Measurements from ENCODE around the gene TLE2.
"Not testable (repeated sequence)": the region's sequence is repeated elsewhere in the genome, so short reads cannot be mapped to it uniquely, and the experiment has no call there.

TLE2 gene

DNA sequence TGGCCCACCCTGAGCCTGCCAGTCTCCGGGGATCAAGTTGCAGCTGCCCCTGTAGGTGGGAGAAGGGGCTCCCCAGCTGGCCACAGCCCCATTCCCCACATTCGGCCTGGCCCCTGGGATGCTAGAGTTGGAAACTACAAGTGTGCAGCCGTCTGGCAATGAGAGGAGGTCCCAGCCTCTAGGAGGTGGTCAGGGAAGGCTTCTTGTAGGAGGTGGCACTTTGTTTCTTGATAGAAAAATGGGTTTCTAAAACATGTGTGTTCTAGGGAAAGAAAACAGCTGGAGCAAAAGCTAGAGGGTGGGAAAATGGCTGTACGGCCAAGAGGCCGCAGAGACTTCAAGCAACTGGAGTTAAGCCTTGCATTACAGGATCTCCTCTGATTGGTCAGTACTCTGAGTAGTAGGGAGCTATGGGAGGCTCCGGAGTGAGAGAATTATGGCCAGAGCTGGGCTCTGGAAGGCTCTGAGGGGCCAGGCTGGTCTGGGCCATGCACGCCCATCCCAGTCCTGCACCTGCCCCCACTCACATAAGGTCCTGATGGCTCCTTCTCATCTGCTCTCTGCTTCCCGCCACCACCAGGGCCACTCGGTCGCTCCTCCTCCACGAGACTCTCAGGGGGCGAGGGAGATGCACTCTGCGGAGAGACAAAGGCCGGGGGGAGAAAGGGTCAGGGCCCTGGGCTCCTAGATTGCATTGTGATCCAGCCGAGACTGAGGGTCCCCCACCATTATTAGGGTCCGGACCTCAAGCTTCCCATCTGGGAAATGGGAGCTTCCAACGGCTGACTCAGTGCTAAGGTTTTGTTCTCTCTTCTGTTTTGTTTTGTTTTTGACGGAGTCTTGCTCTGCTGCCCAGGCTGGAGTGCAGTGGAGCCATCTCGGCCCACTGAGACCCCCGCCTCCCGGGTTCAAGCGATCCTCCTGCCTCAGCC, 13.7 kb downstream of the TLE2 start:
- no peak for DNase-seq (ENCODE audit: extremely low read depth in 1 of 2, low read depth in 1 of 2)

DNA sequence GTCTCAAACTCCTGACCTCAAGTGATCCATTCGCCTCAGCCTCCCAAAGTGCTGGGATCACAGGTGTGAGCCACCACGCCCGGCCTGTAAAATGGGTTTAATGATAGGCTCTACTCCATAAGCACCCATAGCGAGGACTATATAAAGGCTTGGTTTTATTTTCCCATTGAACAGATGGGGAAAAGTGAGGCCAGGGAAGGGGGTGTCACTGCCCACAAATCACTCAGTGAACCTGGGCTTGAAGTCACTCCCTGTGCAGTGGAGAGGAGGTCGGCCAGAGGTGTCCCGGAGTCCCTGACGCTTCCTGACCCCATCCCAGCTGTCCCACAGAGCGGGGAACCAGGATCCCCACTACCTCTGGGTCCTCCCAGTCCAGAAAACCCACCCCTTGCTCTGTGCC, 14.9 kb downstream of the TLE2 start:
- DNase-seq (ENCODE audit: extremely low read depth in 1 of 2, low read depth in 1 of 2) = no peak

DNA sequence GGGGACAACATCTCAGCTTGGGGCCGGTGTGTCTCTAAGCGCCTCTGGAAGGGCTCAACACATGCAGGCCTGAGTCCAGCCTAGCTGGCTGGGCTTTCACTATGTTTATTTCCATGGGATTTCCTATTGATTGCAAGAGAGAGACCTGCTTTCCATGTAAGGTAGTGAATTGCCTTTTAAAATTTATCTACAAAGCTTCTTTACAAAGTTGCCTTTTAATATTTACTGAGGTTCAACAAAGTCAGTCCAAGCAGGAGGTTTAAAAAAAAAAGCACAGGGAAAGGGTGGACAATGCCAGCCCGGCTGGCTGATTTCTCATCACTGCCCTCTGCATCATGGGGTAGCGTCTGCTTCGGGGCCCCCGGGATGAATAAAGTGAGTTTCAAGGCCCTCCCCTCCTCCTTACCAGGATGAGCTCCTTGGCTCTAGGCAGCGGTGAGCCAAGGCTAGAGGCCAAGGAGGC, 15.8 kb downstream of the TLE2 start:
- no peak for DNase-seq (ENCODE audit: extremely low read depth in 1 of 2, low read depth in 1 of 2)

DNA sequence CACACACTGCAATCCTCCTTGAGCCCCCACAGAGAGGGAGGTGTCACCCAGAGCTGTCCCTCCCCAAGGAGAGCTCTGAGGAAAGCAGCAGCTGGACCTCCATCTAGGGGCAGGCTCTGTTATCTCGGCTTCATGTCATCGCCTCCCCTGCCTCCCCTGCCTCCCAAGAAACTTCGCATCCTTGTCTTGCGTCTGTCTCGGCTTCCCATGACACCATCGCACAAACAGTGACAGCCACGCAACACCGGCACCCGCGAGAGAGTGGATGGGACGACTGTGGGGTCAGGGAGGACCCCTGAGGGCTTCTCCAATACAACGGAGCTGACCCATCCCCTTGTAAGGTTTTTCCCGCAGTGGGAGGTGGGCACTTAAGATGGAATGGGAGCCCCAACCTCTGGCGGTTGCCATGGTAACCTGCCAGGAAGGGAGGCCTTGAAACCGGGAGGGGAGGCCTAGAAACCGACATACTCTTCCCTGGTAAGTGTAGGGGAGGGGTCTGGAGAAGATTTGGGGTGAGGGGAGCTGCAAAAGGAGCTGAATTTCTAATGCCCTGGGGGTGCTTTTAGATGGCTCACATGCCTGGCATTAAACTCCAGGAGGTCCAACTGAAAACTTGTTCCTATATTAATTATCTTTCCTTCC, 16.3 kb downstream of the TLE2 start:
- DNase-seq (ENCODE audit: extremely low read depth in 1 of 2, low read depth in 1 of 2) = no peak

DNA sequence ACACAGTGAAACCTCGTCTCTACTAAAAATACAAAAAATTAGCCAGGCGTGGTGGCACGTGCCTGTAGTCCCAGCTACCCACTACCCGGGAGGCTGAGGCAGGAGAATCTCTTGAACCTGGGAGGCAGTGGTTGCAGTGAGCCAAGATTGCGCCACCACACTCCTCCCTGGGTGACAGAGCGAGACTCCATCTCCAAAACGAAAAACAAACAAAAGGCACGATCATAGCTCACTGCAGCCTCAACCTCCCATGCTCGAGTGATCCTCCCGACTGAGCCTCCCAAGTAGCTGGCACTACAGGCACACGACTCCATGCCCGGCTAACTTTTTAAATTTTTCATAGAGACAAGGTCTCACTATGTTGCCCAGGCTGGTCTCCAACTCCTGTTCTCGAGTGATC, 17.0 kb downstream of the TLE2 start:
- not testable (repeated sequence) for DNase-seq (ENCODE audit: extremely low read depth in 1 of 2, low read depth in 1 of 2)

DNA sequence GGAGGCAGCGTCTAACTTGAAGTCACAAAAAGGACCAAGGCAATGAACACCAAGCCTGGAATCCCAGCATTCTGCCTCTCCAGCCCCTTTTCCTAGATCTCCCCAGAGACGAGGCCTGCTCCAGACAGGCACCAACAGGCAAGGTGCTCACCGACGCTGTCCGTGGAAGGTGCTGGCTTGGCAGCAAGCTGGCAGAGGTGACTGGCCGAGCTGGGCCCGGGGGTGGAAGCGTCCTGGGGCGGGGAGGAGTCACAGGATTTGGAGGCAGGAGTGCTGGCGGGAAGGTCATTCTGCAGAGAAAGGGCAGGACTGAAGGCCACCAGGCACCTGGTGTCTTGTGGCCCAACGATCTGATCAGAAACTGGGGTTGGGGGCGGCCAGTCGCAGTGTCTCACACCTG, 18.2 kb downstream of the TLE2 start:
- no peak for DNase-seq (ENCODE audit: extremely low read depth in 1 of 2, low read depth in 1 of 2)

DNA sequence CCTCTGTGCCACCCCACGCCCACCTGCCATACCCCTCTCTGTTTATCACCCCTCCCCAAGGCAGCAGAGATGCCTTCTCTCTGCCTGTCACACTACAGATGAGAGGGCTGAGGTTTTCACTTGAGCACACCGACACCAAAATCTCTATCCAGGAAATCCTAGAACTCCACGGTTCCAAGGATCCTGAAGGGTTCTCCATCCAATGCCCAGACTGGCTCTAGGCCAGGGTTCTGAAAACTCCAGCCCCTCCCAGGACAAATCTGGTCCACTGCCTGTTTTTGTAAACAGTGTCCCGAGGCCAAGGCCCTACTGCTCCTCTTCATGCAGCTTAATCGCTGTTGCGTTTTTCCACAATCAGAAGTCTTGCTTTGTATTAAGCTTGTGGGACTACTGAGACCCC, 20.1 kb downstream of the TLE2 start:
- no peak for DNase-seq (ENCODE audit: extremely low read depth in 1 of 2, low read depth in 1 of 2)

DNA sequence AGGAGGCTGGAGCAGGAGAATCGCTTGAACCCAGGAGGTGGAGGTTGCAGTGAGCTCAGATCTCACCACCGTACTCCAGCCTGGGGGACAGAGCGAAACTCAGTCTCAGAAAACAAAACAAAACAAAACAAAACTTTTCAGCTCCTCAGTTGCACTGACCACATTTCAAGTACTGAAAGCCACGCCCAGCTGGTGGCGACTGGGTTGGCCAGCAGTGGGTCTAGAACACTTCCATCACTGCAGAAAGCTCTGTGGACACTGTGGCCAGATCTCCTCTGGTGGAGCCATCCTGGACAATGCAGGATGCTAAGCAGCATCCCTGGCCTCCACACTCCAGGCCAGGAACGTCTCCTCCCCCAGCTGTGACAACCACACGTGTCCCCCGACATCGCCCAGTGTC, 21.1 kb downstream of the TLE2 start:
- DNase-seq (ENCODE audit: extremely low read depth in 1 of 2, low read depth in 1 of 2) = no peak

DNA sequence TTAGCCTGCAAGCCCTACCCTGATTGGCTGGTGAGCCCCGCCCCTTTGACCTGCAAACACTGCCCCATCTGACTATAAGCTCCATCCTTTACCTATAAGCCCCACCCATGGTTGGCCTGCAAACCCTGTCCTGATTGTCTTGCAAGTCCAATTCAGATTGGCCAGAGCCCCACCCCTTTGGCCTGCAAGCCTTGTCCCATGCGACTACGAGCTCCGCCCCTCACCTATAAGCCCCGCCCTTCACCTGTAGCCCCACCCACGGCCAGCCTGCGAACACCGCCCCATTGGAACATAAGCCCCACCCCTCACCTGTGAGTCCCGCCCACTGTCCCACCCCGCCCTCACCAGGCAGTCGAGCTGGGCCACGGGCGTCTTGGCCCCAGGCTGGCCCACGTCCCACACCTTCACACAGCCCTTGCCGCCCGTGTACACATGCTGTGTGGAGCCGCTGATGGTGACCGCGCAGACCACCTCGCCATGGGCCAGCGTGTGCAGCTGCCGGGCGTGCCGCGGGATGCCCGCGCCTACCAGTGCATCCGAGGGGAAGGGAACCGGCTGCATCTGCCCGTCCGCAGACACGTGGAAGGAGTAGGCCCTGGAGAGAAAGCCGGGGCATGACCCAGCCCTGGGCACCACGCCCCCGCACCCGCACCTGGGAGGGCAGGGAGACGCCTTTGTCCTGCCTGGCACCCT, 22.9 kb downstream of the TLE2 start:
- DNase-seq (ENCODE audit: extremely low read depth in 1 of 2, low read depth in 1 of 2) = no peak

DNA sequence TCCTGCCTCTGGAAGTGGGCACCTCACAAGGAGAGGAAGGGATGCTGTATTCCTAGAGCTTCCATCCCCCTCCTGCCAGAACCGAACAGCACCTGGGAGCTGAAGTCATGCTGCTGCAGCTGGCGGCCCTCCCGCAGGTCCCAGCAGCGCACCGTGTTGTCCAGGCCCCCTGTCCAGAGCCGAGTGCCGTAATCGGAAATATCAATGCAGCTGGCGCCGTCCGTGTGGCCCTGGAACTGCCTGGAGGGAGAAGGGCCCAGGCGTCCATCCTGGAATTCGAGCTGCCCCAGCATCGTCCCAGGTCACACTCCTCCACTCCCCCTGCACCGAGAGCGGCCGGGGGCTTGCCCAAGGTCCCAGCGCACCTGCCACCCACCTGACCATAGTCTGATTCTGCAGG, 23.7 kb downstream of the TLE2 start:
- DNase-seq (ENCODE audit: extremely low read depth in 1 of 2, low read depth in 1 of 2) = no peak

DNA sequence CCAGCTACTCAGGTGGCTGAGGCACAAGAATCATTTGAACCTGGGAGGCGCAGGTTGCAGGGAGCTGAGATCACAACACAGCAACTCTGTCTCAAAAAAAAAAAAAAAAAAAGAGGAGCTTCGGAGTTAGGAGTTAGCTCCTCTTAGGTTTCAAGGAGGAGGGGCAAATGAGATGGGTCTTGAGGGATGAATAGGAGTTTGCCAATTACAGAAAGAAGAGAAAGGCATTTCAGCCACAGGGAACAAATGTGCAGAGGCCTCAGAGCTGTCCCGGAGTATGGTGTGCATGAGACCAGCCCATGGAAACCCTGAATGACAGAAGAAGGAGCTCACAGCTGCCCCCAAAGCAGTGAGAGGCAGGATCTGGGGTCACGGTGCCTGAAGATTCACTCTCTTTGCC, 24.6 kb downstream of the TLE2 start:
- DNase-seq (ENCODE audit: extremely low read depth in 1 of 2, low read depth in 1 of 2) = no peak

DNA sequence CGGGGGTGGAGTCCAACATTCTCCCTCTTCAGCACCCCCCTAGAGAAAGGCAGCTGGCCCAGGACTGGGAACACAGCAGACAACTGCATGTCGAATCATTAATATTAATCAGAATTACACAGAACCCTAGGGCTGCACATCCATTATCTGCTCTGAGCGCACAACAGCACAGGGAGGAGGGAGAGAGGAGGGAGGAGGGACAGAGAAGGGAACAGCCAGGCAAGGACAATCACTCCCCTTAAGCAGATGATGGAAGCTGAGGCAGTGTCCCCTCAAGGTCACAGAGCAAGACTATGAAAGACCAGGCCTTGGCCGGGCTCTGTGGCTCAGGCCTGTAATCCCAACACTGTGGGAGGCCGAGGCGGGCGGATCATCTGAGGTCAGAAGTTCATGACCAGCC, 26.0 kb downstream of the TLE2 start:
- DNase-seq (ENCODE audit: extremely low read depth in 1 of 2, low read depth in 1 of 2) = no peak

DNA sequence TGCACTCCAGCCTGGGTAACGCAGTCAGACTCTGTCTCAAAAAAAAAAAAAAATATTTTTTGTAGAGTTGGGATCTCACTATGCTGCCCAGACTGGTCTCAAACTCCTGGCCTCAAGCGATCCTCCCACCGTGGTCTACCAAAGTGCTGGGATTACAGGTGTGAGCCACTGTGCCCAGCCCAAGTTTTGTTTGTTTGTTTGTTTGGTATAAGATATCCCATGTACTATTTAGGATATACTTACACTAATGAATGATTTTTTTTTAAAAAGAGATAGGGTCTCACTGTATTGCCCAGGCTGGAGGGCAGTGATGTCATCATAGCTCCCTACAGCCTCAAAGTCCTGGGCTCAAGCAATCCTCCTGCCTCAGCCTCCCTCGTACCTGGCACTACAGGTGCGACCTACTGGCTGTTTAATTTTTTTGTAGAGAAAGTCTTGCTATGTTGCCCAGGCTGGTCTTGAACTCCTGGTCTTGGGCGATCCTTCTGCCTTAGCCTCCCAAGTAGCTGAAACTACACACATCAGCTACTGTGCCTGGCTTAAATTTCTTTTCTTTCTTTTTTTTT, 27.8 kb downstream of the TLE2 start:
- DNase-seq (ENCODE audit: extremely low read depth in 1 of 2, low read depth in 1 of 2) = no peak

DNA sequence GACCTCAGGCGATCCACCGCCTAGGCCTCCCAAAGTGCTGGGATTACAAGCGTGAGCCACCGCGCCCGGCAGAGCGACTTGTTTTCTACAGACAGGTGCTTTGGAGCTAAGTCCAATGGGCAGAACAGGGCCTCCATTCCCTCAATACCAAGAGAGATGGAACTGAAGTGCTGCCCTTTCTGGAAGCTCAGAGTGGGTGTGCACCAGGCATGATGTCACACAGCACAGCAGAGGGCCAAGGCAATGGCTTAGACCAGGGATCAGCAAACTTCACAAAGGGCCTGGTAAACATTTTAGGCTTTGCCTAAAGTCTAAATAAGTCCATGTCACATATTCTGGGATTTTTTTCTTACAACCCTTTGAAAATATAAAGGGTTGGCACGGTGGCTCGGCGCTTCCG, 30.4 kb downstream of the TLE2 start:
- DNase-seq (ENCODE audit: extremely low read depth in 1 of 2, low read depth in 1 of 2) = no peak

DNA sequence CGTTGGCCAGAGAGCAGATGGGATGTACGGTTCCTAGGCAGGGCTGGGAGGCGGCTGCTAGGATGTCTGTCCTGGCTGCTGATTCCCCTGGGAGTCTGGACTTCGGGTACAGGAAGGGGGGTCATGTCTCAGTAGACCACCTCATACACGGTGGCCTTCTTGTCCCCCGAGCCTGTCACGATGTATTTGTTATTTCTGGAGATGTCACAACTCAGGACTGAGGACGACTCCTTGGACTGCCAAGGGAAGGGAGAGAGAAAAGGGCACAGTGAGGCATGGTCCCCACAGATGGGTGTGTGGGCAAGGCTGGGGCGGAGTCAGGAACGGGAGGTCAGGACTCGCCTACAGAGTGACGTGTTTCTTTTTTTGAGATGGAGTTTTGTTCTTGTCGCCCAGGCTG, 31.4 kb downstream of the TLE2 start:
- no peak for DNase-seq (ENCODE audit: extremely low read depth in 1 of 2, low read depth in 1 of 2)

DNA sequence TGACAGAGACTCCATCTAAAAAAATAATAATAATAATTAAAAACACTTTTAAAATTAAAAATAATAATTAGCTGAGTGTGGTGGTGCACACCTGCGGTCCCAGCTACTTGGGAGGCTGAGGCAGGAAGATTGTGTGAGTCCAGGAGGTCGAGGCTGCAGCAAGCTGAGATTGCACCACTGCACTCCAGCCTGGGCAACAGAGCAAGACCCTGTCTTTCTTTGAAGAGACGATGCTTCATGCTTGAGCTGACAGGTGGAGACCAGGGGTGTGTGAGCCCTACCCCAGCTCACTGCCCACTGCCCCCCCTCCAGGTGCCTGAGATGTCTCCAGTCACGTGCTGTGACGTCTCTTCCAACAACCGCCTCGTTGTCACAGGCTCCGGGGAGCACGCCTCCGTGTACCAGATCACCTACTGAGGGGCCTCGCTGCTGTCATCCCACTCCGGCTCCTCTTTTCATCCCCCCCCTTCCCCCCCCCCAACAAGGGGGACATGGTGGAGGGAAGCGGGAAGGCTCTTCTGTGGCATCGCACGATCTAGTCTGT, 34.4 kb downstream of the TLE2 start:
- DNase-seq (ENCODE audit: extremely low read depth in 1 of 2, low read depth in 1 of 2) = no peak

DNA sequence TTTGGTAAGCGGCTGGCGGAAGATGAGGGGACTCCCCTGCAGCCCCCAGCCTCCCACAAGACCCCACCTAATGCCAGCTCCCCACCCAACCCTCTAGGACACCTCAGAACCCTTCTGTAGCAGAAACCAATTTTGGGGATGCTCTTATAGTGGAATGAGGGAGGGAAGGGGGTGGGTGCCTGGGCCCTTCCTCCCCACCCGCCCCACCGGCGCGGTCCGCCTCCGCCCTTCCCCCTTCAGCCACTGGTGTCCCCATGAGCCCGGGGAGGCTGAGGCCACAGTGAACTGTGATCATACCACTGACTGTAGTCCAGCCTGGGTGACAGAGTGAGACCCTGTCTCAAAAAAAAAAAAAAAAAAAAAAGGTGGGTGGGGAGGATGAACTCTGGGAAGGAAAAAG, 35.5 kb downstream of the TLE2 start:
- no peak for DNase-seq (ENCODE audit: extremely low read depth in 1 of 2, low read depth in 1 of 2)

DNA sequence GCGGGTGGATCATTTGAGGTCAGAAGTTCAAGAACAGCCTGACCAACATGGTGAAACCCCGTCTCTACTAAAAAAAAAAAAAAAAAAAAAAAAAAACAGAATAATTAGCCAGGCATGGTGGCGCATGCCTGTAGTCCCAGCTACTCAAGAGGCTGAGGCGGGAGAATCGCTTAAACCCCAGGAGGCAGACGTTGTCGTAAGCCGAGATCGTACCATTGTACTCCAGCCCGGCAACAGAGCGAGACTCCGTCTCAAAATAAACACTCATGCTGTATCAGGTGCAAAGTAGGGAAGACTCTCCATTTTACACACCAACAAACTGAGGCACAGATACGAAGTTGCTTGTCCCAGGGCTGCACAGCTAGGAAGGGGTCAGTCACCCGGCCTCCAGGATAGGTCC, 36.1 kb downstream of the TLE2 start:
- no peak for DNase-seq (ENCODE audit: extremely low read depth in 1 of 2, low read depth in 1 of 2)

DNA sequence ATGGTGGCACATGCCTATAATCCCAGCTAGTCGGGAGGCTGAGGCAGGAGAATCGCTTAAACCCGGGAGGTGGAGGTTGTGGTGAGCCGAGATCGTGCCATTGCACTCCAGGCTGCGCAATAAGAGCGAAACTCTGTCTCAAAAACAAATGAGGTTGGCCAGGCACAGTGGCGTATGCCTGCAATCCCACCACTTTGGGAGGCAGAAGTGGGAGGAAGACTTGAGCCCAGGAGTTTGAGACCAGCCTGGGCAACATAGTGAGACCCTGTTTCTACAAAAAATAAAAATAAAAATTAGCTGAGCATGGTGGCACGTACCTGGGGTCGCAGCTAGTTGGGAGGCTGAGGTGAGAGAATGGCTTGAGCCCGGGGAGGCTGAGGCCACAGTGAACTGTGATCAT, 36.7 kb downstream of the TLE2 start:
- DNase-seq (ENCODE audit: extremely low read depth in 1 of 2, low read depth in 1 of 2) = not testable (repeated sequence)

DNA sequence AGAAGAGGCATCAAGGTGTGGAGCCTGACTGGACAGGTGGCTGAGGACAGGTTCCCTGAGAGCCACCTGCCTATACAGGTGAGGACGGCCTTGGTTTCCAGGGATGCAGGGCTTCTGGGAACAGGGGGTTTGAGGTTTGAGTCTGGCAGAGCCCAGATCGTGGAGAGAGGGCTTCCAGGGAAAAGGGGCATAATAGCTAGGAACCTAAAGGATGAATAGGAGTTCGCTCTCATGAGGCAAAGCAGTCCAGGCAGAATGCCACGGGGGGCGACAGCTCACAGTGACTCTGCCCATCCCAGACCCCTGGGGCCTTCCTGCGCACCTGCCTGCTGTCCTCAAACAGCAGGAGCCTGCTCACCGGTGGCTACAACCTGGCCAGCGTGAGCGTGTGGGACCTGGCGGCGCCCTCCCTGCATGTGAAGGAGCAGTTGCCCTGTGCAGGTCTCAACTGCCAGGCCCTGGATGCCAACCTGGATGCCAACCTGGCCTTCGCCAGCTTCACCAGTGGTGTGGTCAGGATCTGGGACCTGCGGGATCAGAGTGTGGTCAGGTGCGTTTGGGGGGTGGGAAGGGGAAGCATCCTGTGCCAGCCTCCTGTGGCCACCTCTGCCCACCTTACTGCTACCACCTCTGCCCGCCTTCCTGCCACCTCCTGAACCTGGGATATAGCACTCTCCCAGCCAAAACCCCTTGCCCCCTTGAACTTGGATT, 39.7 kb downstream of the TLE2 start:
- DNase-seq (ENCODE audit: extremely low read depth in 1 of 2, low read depth in 1 of 2) = no peak

DNA sequence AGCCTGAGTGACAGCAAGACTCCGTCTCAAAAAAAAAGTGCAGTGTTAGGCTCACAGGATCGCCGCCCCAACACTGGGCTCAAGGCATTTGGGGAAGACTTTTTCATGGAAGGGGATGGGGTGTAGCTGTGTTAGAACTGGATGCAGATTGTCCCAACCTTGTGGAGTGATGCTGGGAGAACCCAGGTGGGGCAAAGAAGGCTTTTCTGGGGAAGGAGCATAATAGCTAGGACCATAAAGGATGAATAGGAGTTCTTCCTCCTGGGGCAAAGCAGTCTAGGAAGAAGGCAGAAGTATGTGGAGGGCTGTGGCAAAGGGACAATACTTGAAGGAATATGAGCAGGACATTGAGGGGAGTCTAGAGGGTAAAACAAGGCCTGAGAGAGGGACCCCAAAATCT, 40.5 kb downstream of the TLE2 start:
- DNase-seq (ENCODE audit: extremely low read depth in 1 of 2, low read depth in 1 of 2) = no peak

Measured in activated CD8-positive, alpha-beta memory T cell treated with anti-CD3 and anti-CD28 coated beads for 1 hour (primary cell).